HepG2 (cell line): ENCODE measurements around the gene SRSF11. TPM values are rescaled to one million over a fixed set of nuclear protein-coding genes. Genes with fewer than 3 reads are reported as not detected.

Experiments
- ATAC-seq: fragments of 200-7000 bp; cut with Tn5 transposase; 3 replicates; pipeline ENCODE4 v1.9.1; 2020; ENCODE audit warnings: mild to moderate bottlenecking, moderate library complexity
- BruUV-seq: library from RNA; stranded (reverse); fragments of 400-500 nt; replicated peaks from 2 replicates; lab custom pipeline; 2021; lab: Mats Ljungman, UMichigan
- CTCF ChIA-PET: fragments of 300-600 bp; formaldehyde crosslinking; extraction: SDS; loops from one replicate; lab custom pipeline; 2021; ENCODE audit warnings: low total read pairs, inconsistent platforms, low intra/inter-chr PET ratio; lab: Yijun Ruan, JAX
- POLR2A ChIA-PET: fragments of 350-600 bp; sonication (Branson Sonifier 250); formaldehyde crosslinking; loops from one replicate; lab custom pipeline; 2020; ENCODE audit warnings: antibody characterized with exemption, inconsistent platforms; lab: Yijun Ruan, JAX
- DNase-seq: peaks from one replicate; pipeline ENCODE4 v3.0.0-alpha.2; 2015; ENCODE audit warnings: low spot score
- FAIRE-seq: peaks from 3 replicates; lab custom pipeline; 2011; peaks lifted over from hg19 to GRCh38; lab: Jason Lieb, UNC
- H2AFZ ChIP-seq: one replicate; pipeline ENCODE4 v1.6.1; 2011; ENCODE audit warnings: low read length, inconsistent platforms
- H3K27ac ChIP-seq: fragments of 300-600 bp; 3 replicates; pipeline ENCODE4 v1.8.0; 2011; ENCODE audit warnings: mixed run types, mild to moderate bottlenecking, mixed read lengths, low read length, inconsistent platforms; ENCODE audit not compliant: insufficient read depth; ENCODE audit errors: extremely low read length
- H3K27me3 ChIP-seq, 2 experiments: fragments of 200-600 bp in 1 of 2; 2 replicates in 1 of 2; 3 replicates in 1 of 2; pipeline versions ENCODE4 v1.6.0 to v1.8.0; 2011; ENCODE audit warnings: low read length in 2 of 2, mild to moderate bottlenecking in 2 of 2, moderate library complexity in 2 of 2, inconsistent platforms in 1 of 2; ENCODE audit not compliant: insufficient read depth in 2 of 2, control insufficient read depth in 1 of 2
- H3K36me3 ChIP-seq, 2 experiments: fragments of 200-600 bp in 1 of 2; replicated peaks in 1 of 2; 2 replicates in 1 of 2; 3 replicates in 1 of 2; pipeline versions ENCODE4 v1.5.1 to v1.8.0; 2011; ENCODE audit warnings: low read length in 2 of 2, inconsistent platforms in 1 of 2; ENCODE audit not compliant: insufficient read depth in 2 of 2, control insufficient read depth in 1 of 2
- H3K4me1 ChIP-seq: 2 replicates; pipeline ENCODE4 v1.5.1; 2012; ENCODE audit warnings: low read length, inconsistent platforms; ENCODE audit not compliant: insufficient read depth
- H3K4me2 ChIP-seq: 2 replicates; pipeline ENCODE4 v1.6.0; 2011; ENCODE audit warnings: low read depth, low read length, inconsistent platforms
- H3K4me3 ChIP-seq, 3 experiments: fragments of 200-600 bp in 1 of 3; sonication (generic), shearing (Covaris generic) in 1 of 3; replicated peaks in 1 of 3; 2 replicates each; pipeline ENCODE4 v1.5.1; 2011 to 2016; ENCODE audit warnings: low read length in 3 of 3, inconsistent platforms in 2 of 3, low read depth in 2 of 3, mild to moderate bottlenecking in 2 of 3, control low read depth in 1 of 3, mixed read lengths in 1 of 3; ENCODE audit not compliant: insufficient read depth in 1 of 3
- H3K79me2 ChIP-seq: one replicate; pipeline ENCODE4 v1.6.1; 2011; ENCODE audit warnings: low read length, inconsistent platforms; ENCODE audit not compliant: insufficient read depth
- H3K9ac ChIP-seq: 2 replicates; pipeline ENCODE4 v1.6.0; 2011; ENCODE audit warnings: mild to moderate bottlenecking, low read depth, low read length, inconsistent platforms; ENCODE audit not compliant: insufficient read depth
- H3K9me3 ChIP-seq: 2 replicates; pipeline ENCODE4 v1.5.1; 2012; ENCODE audit warnings: mild to moderate bottlenecking, low read length
- H4K20me1 ChIP-seq: 2 replicates; pipeline ENCODE4 v1.6.0; 2011; ENCODE audit warnings: inconsistent platforms, mild to moderate bottlenecking, low read length, moderate library complexity; ENCODE audit not compliant: insufficient read depth
- CCAR2 ChIP-seq: fragments of 200-400 bp; formaldehyde crosslinking; optimal IDR thresholded peaks from 2 replicates; pipeline ENCODE3; 2018; ENCODE audit warnings: low read depth, mild to moderate bottlenecking, low read length, moderate library complexity
- FOXA1 ChIP-seq, 2 experiments: fragments of 450-650 bp in 1 of 2; sonication (generic) in 1 of 2; formaldehyde crosslinking in 1 of 2; IDR thresholded peaks; 2 replicates each; pipeline versions ENCODE4 v1.4.0 to v1.6.1; 2016 to 2020; ENCODE audit warnings: missing genetic modification reagents in 1 of 2
- JARID2 ChIP-seq: sonication (generic); formaldehyde crosslinking; IDR thresholded peaks from 2 replicates; pipeline ENCODE4 v1.8.1; 2023; ENCODE audit warnings: missing genetic modification reagents, inconsistent platforms; ENCODE audit not compliant: insufficient replicate concordance
- MED13 ChIP-seq: sonication (generic); formaldehyde crosslinking; IDR thresholded peaks from 2 replicates; pipeline ENCODE4 v1.5.0; 2020; ENCODE audit warnings: missing genetic modification reagents
- NBN ChIP-seq: fragments of 450-650 bp; conservative IDR thresholded peaks from 2 replicates; pipeline ENCODE4 v1.6.1; 2017
- RAD51 ChIP-seq: fragments of 450-650 bp; IDR thresholded peaks from 2 replicates; pipeline ENCODE4 v1.6.1; 2016; ENCODE audit warnings: borderline replicate concordance
- SIN3A ChIP-seq: IDR thresholded peaks from 2 replicates; pipeline ENCODE4 v1.6.1; 2011; ENCODE audit warnings: low read depth, mild to moderate bottlenecking, control low read depth, low read length, borderline replicate concordance
- TBP ChIP-seq: sonication (generic); formaldehyde crosslinking; IDR thresholded peaks from 2 replicates; pipeline ENCODE4 v1.5.0; 2020; ENCODE audit warnings: missing genetic modification reagents
- ZNF230 ChIP-seq: sonication (generic); formaldehyde crosslinking; IDR thresholded peaks from 2 replicates; pipeline ENCODE4 v1.4.0; 2020; ENCODE audit warnings: mild to moderate bottlenecking, missing genetic modification reagents
- ZNF260 ChIP-seq: sonication (generic); formaldehyde crosslinking; IDR thresholded peaks from 2 replicates; pipeline ENCODE4 v1.4.0; 2020; ENCODE audit warnings: missing genetic modification reagents, low read depth, mild to moderate bottlenecking, borderline replicate concordance
- ZNF564 ChIP-seq: sonication (generic); formaldehyde crosslinking; IDR thresholded peaks from 2 replicates; pipeline ENCODE4 v1.8.1; 2023; ENCODE audit warnings: mild to moderate bottlenecking, missing genetic modification reagents
- ZNF616 ChIP-seq: sonication (generic); formaldehyde crosslinking; IDR thresholded peaks from 2 replicates; pipeline ENCODE4 v1.5.0; 2020; ENCODE audit warnings: low read depth, mild to moderate bottlenecking, missing genetic modification reagents
- WGBS: methylation state at CpG from one replicate; pipeline ENCODE4 v1.1.6; 2017; ENCODE audit warnings: low lambda C conversion rate; 5-methylcytosine and 5-hydroxymethylcytosine counted together
- in situ Hi-C: cut with HindIII; loops from 2 replicates; pipeline ENCODE4 v1.10.0; 2017; ENCODE audit warnings: low pct_unique_long_range_greater_than_20kb; ENCODE audit not compliant: extremely low pct_ligation_motif_present
- intact Hi-C: fragments of 100-400 bp; cut with micrococcal nuclease; formaldehyde crosslinking; loops from one replicate; pipeline ENCODE4 v1.10.0; 2022; ENCODE audit not compliant: unreplicated experiment
- polyA plus RNA-seq, 8 experiments: library from polyadenylated mRNA; depleted of rRNA in 3 of 8; stranded (reverse) in 7 of 8; unstranded in 1 of 8; fragments of >200 nt; fragmentation: Illumina TruSeq in 4 of 8; extraction: Trizol in 4 of 8; gene quantifications; 2 replicates each; pipeline versions ENCODE4 v1.2.1 to v1.2.3, GENCODE V29; 2011 to 2016; ENCODE audit warnings: low read depth in 4 of 8, missing spikeins in 1 of 8, mixed read lengths in 1 of 8; ENCODE audit not compliant: insufficient read depth in 1 of 8
- total RNA-seq, 5 experiments: library from RNA; depleted of rRNA; stranded (reverse); fragments of >200 nt; fragmentation: Illumina TruSeq; extraction: Trizol; gene quantifications; 2 replicates each; pipeline ENCODE4 v1.2.3, GENCODE V29; 2016; ENCODE audit warnings: low read depth in 1 of 5
- TF ChIP-seq, protein P1 (sequence below): fragments of 450-650 bp; IDR thresholded peaks from 2 replicates; pipeline ENCODE4 v1.6.1; 2016
- TF ChIP-seq, protein P2 (sequence below): sonication (generic); formaldehyde crosslinking; IDR thresholded peaks from 2 replicates; pipeline ENCODE4 v1.4.0; 2020; ENCODE audit warnings: missing genetic modification reagents, borderline replicate concordance

SRSF11 gene
- total and polyA plus RNA-seq, 2 of the 13 experiments (the other 11 are each of a cell fraction or from before 2014, with no cell fraction given): 118 to 381 TPM

DNA sequence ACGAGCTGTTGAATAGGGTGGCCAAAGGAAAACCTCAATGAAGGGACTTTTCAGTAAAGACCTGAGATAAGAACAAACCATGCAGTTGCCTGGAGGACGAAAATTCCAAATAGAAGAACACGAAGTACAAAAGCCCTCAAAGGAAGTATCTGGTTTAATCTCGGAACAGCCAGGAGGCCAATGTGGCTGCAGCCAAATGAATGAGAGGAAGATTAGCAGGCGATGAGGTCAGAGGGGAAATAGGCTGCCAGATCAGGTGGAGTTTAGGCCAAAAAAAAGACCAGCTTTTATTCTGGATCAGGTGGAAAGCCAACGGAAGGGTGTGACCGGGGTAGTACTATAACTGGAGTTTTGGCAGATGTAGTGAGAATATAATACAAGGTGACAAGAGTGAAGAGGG, 43.7 kb downstream of the SRSF11 start:
- Histone ChIP-seq H4K20me1 (no peaks in the 10 kb centered on the region), H3K27me3 (no peaks in the 10 kb centered on the region), H3K79me2 (no peaks in the 10 kb centered on the region), H3K4me2 (no peak overlapping the region), H3K4me1 (no peaks in the 10 kb centered on the region), H3K9ac (no peak overlapping the region), H3K4me3 (no peak overlapping the region), H3K27ac (no peak overlapping the region), H3K36me3 (peaks cover 0 to 9% of the 10 kb centered on the region in 2 experiments; a peak in 2 of 5 replicates), H2AFZ (no peak overlapping the region), H3K9me3 (no peaks in the 10 kb centered on the region)
- CTCF ChIA-PET: no interaction called here
- in situ Hi-C loops: no loop called here
- BruUV-seq: no TSS peak
- ATAC-seq (no peak), FAIRE-seq (no peak), DNase-seq (no peak)
- POLR2A ChIA-PET: interaction anchor here (0.7 kb wide), 1 partner anchor 12 kb away, joined by 4 read pairs; no protein-coding TSS in a partner anchor
- no peak for TF ChIP-seq ZNF230
- TF ChIP-seq MED13 (CRISPR knock-in tag): no peak
- TF ChIP-seq, protein P1, sequence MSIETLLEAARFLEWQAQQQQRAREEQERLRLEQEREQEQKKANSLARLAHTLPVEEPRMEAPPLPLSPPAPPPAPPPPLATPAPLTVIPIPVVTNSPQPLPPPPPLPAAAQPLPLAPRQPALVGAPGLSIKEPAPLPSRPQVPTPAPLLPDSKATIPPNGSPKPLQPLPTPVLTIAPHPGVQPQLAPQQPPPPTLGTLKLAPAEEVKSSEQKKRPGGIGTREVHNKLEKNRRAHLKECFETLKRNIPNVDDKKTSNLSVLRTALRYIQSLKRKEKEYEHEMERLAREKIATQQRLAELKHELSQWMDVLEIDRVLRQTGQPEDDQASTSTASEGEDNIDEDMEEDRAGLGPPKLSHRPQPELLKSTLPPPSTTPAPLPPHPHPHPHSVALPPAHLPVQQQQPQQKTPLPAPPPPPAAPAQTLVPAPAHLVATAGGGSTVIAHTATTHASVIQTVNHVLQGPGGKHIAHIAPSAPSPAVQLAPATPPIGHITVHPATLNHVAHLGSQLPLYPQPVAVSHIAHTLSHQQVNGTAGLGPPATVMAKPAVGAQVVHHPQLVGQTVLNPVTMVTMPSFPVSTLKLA: no peak
- TF ChIP-seq TBP (CRISPR knock-in tag): no peak
- TF ChIP-seq ZNF616: no peak
- TF ChIP-seq, protein P2, sequence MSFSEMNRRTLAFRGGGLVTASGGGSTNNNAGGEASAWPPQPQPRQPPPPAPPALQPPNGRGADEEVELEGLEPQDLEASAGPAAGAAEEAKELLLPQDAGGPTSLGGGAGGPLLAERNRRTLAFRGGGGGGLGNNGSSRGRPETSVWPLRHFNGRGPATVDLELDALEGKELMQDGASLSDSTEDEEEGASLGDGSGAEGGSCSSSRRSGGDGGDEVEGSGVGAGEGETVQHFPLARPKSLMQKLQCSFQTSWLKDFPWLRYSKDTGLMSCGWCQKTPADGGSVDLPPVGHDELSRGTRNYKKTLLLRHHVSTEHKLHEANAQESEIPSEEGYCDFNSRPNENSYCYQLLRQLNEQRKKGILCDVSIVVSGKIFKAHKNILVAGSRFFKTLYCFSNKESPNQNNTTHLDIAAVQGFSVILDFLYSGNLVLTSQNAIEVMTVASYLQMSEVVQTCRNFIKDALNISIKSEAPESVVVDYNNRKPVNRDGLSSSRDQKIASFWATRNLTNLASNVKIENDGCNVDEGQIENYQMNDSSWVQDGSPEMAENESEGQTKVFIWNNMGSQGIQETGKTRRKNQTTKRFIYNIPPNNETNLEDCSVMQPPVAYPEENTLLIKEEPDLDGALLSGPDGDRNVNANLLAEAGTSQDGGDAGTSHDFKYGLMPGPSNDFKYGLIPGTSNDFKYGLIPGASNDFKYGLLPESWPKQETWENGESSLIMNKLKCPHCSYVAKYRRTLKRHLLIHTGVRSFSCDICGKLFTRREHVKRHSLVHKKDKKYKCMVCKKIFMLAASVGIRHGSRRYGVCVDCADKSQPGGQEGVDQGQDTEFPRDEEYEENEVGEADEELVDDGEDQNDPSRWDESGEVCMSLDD (CRISPR knock-in tag): no peak
- no peak for TF ChIP-seq RAD51
- no peak for TF ChIP-seq FOXA1 (IDR thresholded peaks at IDR 0.05)
- no peak for TF ChIP-seq FOXA1 (CRISPR knock-in tag; IDR thresholded peaks at IDR 0.05)
- TF ChIP-seq SIN3A: no peak
- TF ChIP-seq NBN: no peak
- no peak for TF ChIP-seq ZNF564 (CRISPR knock-in tag)
- no peak for TF ChIP-seq JARID2 (CRISPR knock-in tag)
- no peak for TF ChIP-seq ZNF260 (CRISPR knock-in tag)
- no peak for TF ChIP-seq CCAR2
- intact Hi-C loops: no loop called here
- WGBS: 95% methylated on average over 7 of the region's 7 CpGs
